Colonic mucosa (tissue), 4 donors: Measurements from ENCODE around the gene RBM47. TPM values are rescaled to one million over a fixed set of nuclear protein-coding genes. Genes with fewer than 3 reads are reported as not detected.

Source experiments
- DNase-seq: peaks from one replicate; pipeline ENCODE4 v3.0.0-alpha.2; 2020
- H3K27ac ChIP-seq: fragments of 200-600 bp; one replicate; pipeline ENCODE4 v1.8.0; 2021
- H3K27me3 ChIP-seq: fragments of 200-600 bp; one replicate; pipeline ENCODE4 v1.8.0; 2021
- H3K36me3 ChIP-seq: fragments of 200-600 bp; one replicate; pipeline ENCODE4 v1.8.0; 2021
- H3K4me1 ChIP-seq: fragments of 200-600 bp; one replicate; pipeline ENCODE4 v1.8.0; 2021; ENCODE audit warnings: mild to moderate bottlenecking
- H3K4me3 ChIP-seq: fragments of 200-600 bp; one replicate; pipeline ENCODE4 v1.8.0; 2021
- H3K9ac ChIP-seq, 2 donors: one replicate each; pipeline ENCODE4 v1.7.0; 2013; ENCODE audit warnings: control low read depth in 2 of 2, low read depth in 2 of 2, low read length in 2 of 2
- H3K9me3 ChIP-seq: fragments of 200-600 bp; one replicate; pipeline ENCODE4 v1.8.0; 2021
- CTCF ChIP-seq: fragments of 200-600 bp; IDR thresholded peaks from one replicate; pipeline ENCODE4 v1.8.0; 2022; ENCODE audit warnings: antibody characterized with exemption, mild to moderate bottlenecking
- intact Hi-C: fragments of 100-400 bp; cut with DNase I; formaldehyde crosslinking; loops from one replicate; pipeline ENCODE4 v1.14.1; 2022
- total RNA-seq, 2 donors: library from RNA; stranded (reverse); fragmentation: NEBNext Ultra II Directional in 1 of 2; extraction: Animal tissue kit (Norgen Biotek cat#: 25700) in 1 of 2; gene quantifications; one replicate each; pipeline ENCODE4 v1.2.1, GENCODE V29; 2021
- donor health status: healthy.
- donor health status: DM: no; HTN: no; CAD: no.
- donor health status: DM: no; HTN: no; CAD: no.

RBM47 gene
- total RNA-seq, 2 donors from 2014 or later, result 279 to 281 TPM

- Histone ChIP-seq H3K4me1 (no peaks in the 10 kb centered on the region), H3K36me3 (no peaks in the 10 kb centered on the region), H3K27ac (no peak overlapping the region), H3K9me3 (no peaks in the 10 kb centered on the region), H3K4me3 (no peak overlapping the region), H3K27me3 (no peaks in the 10 kb centered on the region), H3K9ac (no peak overlapping the region)
- intact Hi-C loops, result no loop called here
- DNase-seq, result no peak
- no peak for TF ChIP-seq CTCF
These were observed 59.2 kb downstream of the RBM47 start for GRCh38 chr4:40570348-40571077.

GRCh38 chr4:40564815-40565483, 64.7 kb downstream of the RBM47 start:
- Histone ChIP-seq H3K27me3 (no peaks in the 10 kb centered on the region), H3K9ac (no peak overlapping the region), H3K36me3 (no peaks in the 10 kb centered on the region), H3K4me3 (no peak overlapping the region), H3K27ac (no peak overlapping the region), H3K9me3 (no peaks in the 10 kb centered on the region), H3K4me1 (no peaks in the 10 kb centered on the region)
- no peak for DNase-seq
- no peak for TF ChIP-seq CTCF
- intact Hi-C loops, result no loop called here

GRCh38 chr4:40564004-40564403, 65.7 kb downstream of the RBM47 start:
- TF ChIP-seq CTCF, result no peak
- Histone ChIP-seq H3K27ac (peak overlapping the region; percentile 9), H3K9ac (no peak overlapping the region), H3K9me3 (no peaks in the 10 kb centered on the region), H3K36me3 (no peaks in the 10 kb centered on the region), H3K27me3 (no peaks in the 10 kb centered on the region), H3K4me3 (no peak overlapping the region), H3K4me1 (no peaks in the 10 kb centered on the region)
- DNase-seq, result no peak
- intact Hi-C loops, result no loop called here

GRCh38 chr4:40563401-40563800, 66.3 kb downstream of the RBM47 start:
- intact Hi-C loops, result no loop called here
- no peak for DNase-seq
- Histone ChIP-seq H3K27me3 (no peaks in the 10 kb centered on the region), H3K4me1 (no peaks in the 10 kb centered on the region), H3K9me3 (no peaks in the 10 kb centered on the region), H3K4me3 (no peak overlapping the region), H3K36me3 (no peaks in the 10 kb centered on the region), H3K9ac (no peak overlapping the region), H3K27ac (peak overlapping the region; percentile 9)
- TF ChIP-seq CTCF, result no peak

GRCh38 chr4:40562681-40563080, 67.0 kb downstream of the RBM47 start:
- Histone ChIP-seq H3K4me1 (no peaks in the 10 kb centered on the region), H3K27ac (no peak overlapping the region), H3K9me3 (no peaks in the 10 kb centered on the region), H3K36me3 (no peaks in the 10 kb centered on the region), H3K4me3 (no peak overlapping the region), H3K9ac (no peak overlapping the region), H3K27me3 (no peaks in the 10 kb centered on the region)
- DNase-seq, result no peak
- intact Hi-C loops, result no loop called here
- TF ChIP-seq CTCF, result no peak
